H1 (cell line): Measurements from ENCODE around the gene PAOX. TPM values are rescaled to one million over a fixed set of nuclear protein-coding genes. Genes with fewer than 3 reads are reported as not detected.
"Not testable (repeated sequence)": the region's sequence is repeated elsewhere in the genome, so short reads cannot be mapped to it uniquely, and the experiment has no call there.

Experiments used
- CTCF ChIA-PET: fragments of 300-600 bp; sonication (Branson Sonifier 250); formaldehyde crosslinking; loops from one replicate; lab custom pipeline; 2021; ENCODE audit not compliant: partially characterized antibody; lab: Charles Lee
- POLR2A ChIA-PET: fragments of 300-600 bp; sonication (Branson Sonifier 250); formaldehyde crosslinking; loops from one replicate; lab custom pipeline; 2021; ENCODE audit warnings: inconsistent platforms; ENCODE audit not compliant: partially characterized antibody; lab: Charles Lee
- DNase-seq, 2 experiments: peaks; one replicate each; pipeline versions ENCODE4 v3.0.0 to v3.0.0-alpha.2; 2010 to 2022; ENCODE audit warnings: low spot score in 2 of 2, low read depth in 1 of 2, mixed read lengths in 1 of 2
- FAIRE-seq: peaks from 2 replicates; lab custom pipeline; 2011; peaks lifted over from hg19 to GRCh38; lab: Jason Lieb, UNC
- H2AFZ ChIP-seq: 2 replicates; pipeline ENCODE4 v1.8.1; 2012; ENCODE audit warnings: low read length, inconsistent platforms
- H2AK5ac ChIP-seq: 2 replicates; pipeline ENCODE4 v1.6.1; 2013; ENCODE audit warnings: low read depth, low read length
- H2BK120ac ChIP-seq: replicated peaks from 2 replicates; pipeline ENCODE3; 2013; ENCODE audit warnings: low read depth, low read length, inconsistent platforms
- H2BK12ac ChIP-seq: 2 replicates; pipeline ENCODE4 v1.6.1; 2013; ENCODE audit warnings: low read depth, low read length
- H2BK15ac ChIP-seq: 2 replicates; pipeline ENCODE4 v1.6.1; 2013; ENCODE audit warnings: low read length
- H2BK20ac ChIP-seq: 2 replicates; pipeline ENCODE4 v1.6.1; 2013; ENCODE audit warnings: low read length
- H2BK5ac ChIP-seq: 2 replicates; pipeline ENCODE4 v1.6.1; 2013; ENCODE audit warnings: low read depth, low read length
- H3K14ac ChIP-seq: 2 replicates; pipeline ENCODE4 v1.6.1; 2013; ENCODE audit warnings: inconsistent platforms; ENCODE audit not compliant: insufficient read length
- H3K18ac ChIP-seq: 2 replicates; pipeline ENCODE4 v1.6.1; 2013; ENCODE audit warnings: low read length; ENCODE audit errors: extremely low read depth
- H3K23ac ChIP-seq: 2 replicates; pipeline ENCODE4 v1.6.1; 2013; ENCODE audit warnings: inconsistent platforms; ENCODE audit not compliant: insufficient read length
- H3K23me2 ChIP-seq: 2 replicates; pipeline ENCODE4 v1.6.1; 2013; ENCODE audit warnings: low read depth, low read length
- H3K27ac ChIP-seq: 2 replicates; pipeline ENCODE4 v1.6.1; 2011; ENCODE audit warnings: low read depth, low read length, inconsistent platforms
- H3K27me3 ChIP-seq, 4 experiments: replicated peaks in 1 of 4; 1 replicate in 1 of 4; 2 replicates in 3 of 4; pipeline versions ENCODE4 v1.6.1 to v1.8.1; 2011 to 2013; ENCODE audit warnings: low read length in 3 of 4, mild to moderate bottlenecking in 3 of 4, inconsistent platforms in 2 of 4, mixed read lengths in 2 of 4, moderate library complexity in 1 of 4; ENCODE audit not compliant: control insufficient read depth in 3 of 4, insufficient read depth in 3 of 4; ENCODE audit errors: extremely low read depth in 1 of 4
- H3K36me3 ChIP-seq, 4 experiments: 2 replicates each; pipeline versions ENCODE4 v1.6.1 to v1.8.1; 2011 to 2013; ENCODE audit warnings: mild to moderate bottlenecking in 4 of 4, low read length in 3 of 4, moderate library complexity in 2 of 4, control low read depth in 1 of 4, inconsistent platforms in 1 of 4; ENCODE audit not compliant: insufficient read depth in 4 of 4, control insufficient read depth in 2 of 4
- H3K4ac ChIP-seq: replicated peaks from 2 replicates; pipeline ENCODE3; 2013; ENCODE audit warnings: low read length, low read depth, mixed read lengths, inconsistent platforms; ENCODE audit not compliant: insufficient read length
- H3K4me1 ChIP-seq, 4 experiments: replicated peaks in 1 of 4; 1 replicate in 1 of 4; 2 replicates in 3 of 4; pipeline versions ENCODE4 v1.6.1 to v1.8.1; 2011 to 2013; ENCODE audit warnings: low read length in 3 of 4, inconsistent platforms in 2 of 4, mixed read lengths in 1 of 4; ENCODE audit not compliant: insufficient read depth in 4 of 4, control insufficient read depth in 3 of 4
- H3K4me2 ChIP-seq, 2 experiments: 2 replicates each; pipeline versions ENCODE4 v1.6.1 to v1.8.1; 2011 to 2013; ENCODE audit warnings: low read depth in 2 of 2, low read length in 2 of 2, control low read depth in 1 of 2, inconsistent platforms in 1 of 2, mild to moderate bottlenecking in 1 of 2; ENCODE audit not compliant: insufficient read depth in 1 of 2
- H3K4me3 ChIP-seq, 4 experiments: fragments of 200-600, 300-600 bp in 1 of 4; sonication (generic), shearing (Covaris generic), sonication (Bioruptor Twin) in 1 of 4; 2 replicates each; pipeline versions ENCODE4 v1.5.1 to v1.8.1; 2011 to 2016; ENCODE audit warnings: low read length in 4 of 4, low read depth in 3 of 4, control low read depth in 2 of 4, inconsistent platforms in 2 of 4, mild to moderate bottlenecking in 2 of 4, mixed read lengths in 1 of 4, moderate library complexity in 1 of 4; ENCODE audit not compliant: insufficient read depth in 2 of 4; ENCODE audit errors: extremely low read depth in 1 of 4
- H3K56ac ChIP-seq: replicated peaks from 2 replicates; pipeline ENCODE3; 2013; ENCODE audit warnings: low read depth, mild to moderate bottlenecking, mixed read lengths, low read length, inconsistent platforms; ENCODE audit not compliant: insufficient read length
- H3K79me1 ChIP-seq: 2 replicates; pipeline ENCODE4 v1.6.1; 2013; ENCODE audit warnings: low read depth, low read length, control low read depth
- H3K79me2 ChIP-seq, 2 experiments: 2 replicates each; pipeline versions ENCODE4 v1.6.1 to v1.8.1; 2012 to 2013; ENCODE audit warnings: low read length in 2 of 2, mild to moderate bottlenecking in 2 of 2, inconsistent platforms in 1 of 2; ENCODE audit not compliant: insufficient read depth in 2 of 2, control insufficient read depth in 1 of 2
- H3K9ac ChIP-seq, 4 experiments: replicated peaks in 1 of 4; 1 replicate in 1 of 4; 2 replicates in 3 of 4; pipeline versions ENCODE4 v1.6.1 to v1.8.1; 2011 to 2013; ENCODE audit warnings: low read depth in 3 of 4, low read length in 3 of 4, control low read depth in 2 of 4, mild to moderate bottlenecking in 2 of 4, moderate library complexity in 2 of 4, inconsistent platforms in 1 of 4; ENCODE audit errors: extremely low read depth in 1 of 4
- H3K9me3 ChIP-seq, 2 experiments: 2 replicates each; pipeline versions ENCODE4 v1.6.1 to v1.8.1; 2012 to 2013; ENCODE audit warnings: mild to moderate bottlenecking in 2 of 2, moderate library complexity in 2 of 2, control low read depth in 1 of 2, inconsistent platforms in 1 of 2, low read depth in 1 of 2, low read length in 1 of 2, mixed read lengths in 1 of 2; ENCODE audit not compliant: insufficient read depth in 2 of 2
- H4K20me1 ChIP-seq, 2 experiments: replicated peaks in 1 of 2; 2 replicates each; pipeline versions ENCODE3 to v1.8.1; 2011 to 2013; ENCODE audit warnings: inconsistent platforms in 2 of 2, low read length in 2 of 2, mild to moderate bottlenecking in 1 of 2; ENCODE audit not compliant: insufficient read depth in 2 of 2, control insufficient read depth in 1 of 2
- H4K5ac ChIP-seq: 2 replicates; pipeline ENCODE4 v1.6.1; 2013; ENCODE audit warnings: low read length, low read depth, mixed read lengths, inconsistent platforms; ENCODE audit not compliant: insufficient read length
- H4K8ac ChIP-seq: 2 replicates; pipeline ENCODE4 v1.8.0; 2013; ENCODE audit warnings: mild to moderate bottlenecking, moderate library complexity, low read length, inconsistent platforms; ENCODE audit not compliant: insufficient read depth; ENCODE audit errors: extremely low read depth
- H4K91ac ChIP-seq: replicated peaks from 2 replicates; pipeline ENCODE3; 2013; ENCODE audit warnings: low read length, mixed read lengths, inconsistent platforms; ENCODE audit not compliant: insufficient read length
- WGBS, 2 experiments: shearing (Covaris generic) in 1 of 2; methylation state at CpG; one replicate each; pipeline versions ENCODE4 v1.1.6 to v1.1.7; 2013 to 2015; ENCODE audit warnings: low lambda C conversion rate in 2 of 2, mixed read lengths in 2 of 2, inconsistent platforms in 1 of 2, low coverage in 1 of 2, missing lambda C conversion rate in 1 of 2; ENCODE audit not compliant: insufficient replicate concordance in 2 of 2, insufficient coverage in 1 of 2, insufficient read length in 1 of 2; ENCODE audit errors: extremely low coverage in 1 of 2, missing lambda C conversion rate in 1 of 2; 5-methylcytosine and 5-hydroxymethylcytosine counted together
- polyA plus RNA-seq, 7 experiments: library from polyadenylated mRNA; depleted of rRNA in 3 of 7; stranded (reverse) in 5 of 7; unstranded in 2 of 7; fragments of >200 nt in 5 of 7; fragments of 200-250 nt in 2 of 7; gene quantifications; 1 replicate in 5 of 7; 2 replicates in 1 of 7; 4 replicates in 1 of 7; pipeline versions ENCODE4 v1.2.1 to v1.2.3, GENCODE V29; 2011 to 2013; ENCODE audit warnings: missing spikeins in 2 of 7, mixed read lengths in 2 of 7
- total RNA-seq: library from RNA; stranded (reverse); fragmentation: NEBNext Ultra II Directional; extraction: Animal tissue kit (Norgen Biotek cat#: 25700); gene quantifications from 2 replicates; pipeline ENCODE4 v1.2.1, GENCODE V29; 2021

Gene PAOX
- total and polyA plus RNA-seq, 2 of the 8 experiments (the other 6 are each of a cell fraction or from before 2014, with no cell fraction given) = 3.7 to 4.3 TPM

GRCh38 chr10:133414401-133414800 lies 35.3 kb downstream of the PAOX start:
- H3K4me3 ChIP-seq, POLR2A ChIA-PET, H2AK5ac ChIP-seq, H3K23ac ChIP-seq, H3K27me3 ChIP-seq, H2BK15ac ChIP-seq, H2BK20ac ChIP-seq, H2BK12ac ChIP-seq, H4K8ac ChIP-seq, H3K4me2 ChIP-seq, H3K4ac ChIP-seq, H3K56ac ChIP-seq, H4K91ac ChIP-seq, H3K9ac ChIP-seq, H3K79me1 ChIP-seq, H2BK120ac ChIP-seq, H3K4me1 ChIP-seq, H3K14ac ChIP-seq, H2BK5ac ChIP-seq, H4K5ac ChIP-seq, FAIRE-seq, H3K18ac ChIP-seq, DNase-seq, H2AFZ ChIP-seq, H4K20me1 ChIP-seq, H3K27ac ChIP-seq, H3K23me2 ChIP-seq, CTCF ChIA-PET: not testable (repeated sequence)
- Histone ChIP-seq H3K9me3 (peaks cover 9 to 12% of the 10 kb centered on the region in 2 experiments; a peak in 3 of 4 replicates), H3K36me3 (peaks cover 0 to 52% (median 15%) of the 10 kb centered on the region in 4 experiments; a peak in 4 of 8 replicates), H3K79me2 (peaks cover under 1 to 13% of the 10 kb centered on the region in 2 experiments; a peak in 3 of 4 replicates)
- 94% methylated on average over 16 of the region's 23 CpGs; no CpG with 5 or more reads in 1 of the 2 experiments for WGBS, 2 experiments
